Measurements from ENCODE around the gene SUN3. TPM values are rescaled to one million over a fixed set of nuclear protein-coding genes. Genes with fewer than 3 reads are reported as not detected.
A peak's percentile ranks its signal among the peaks of the same experiment; 100 is the strongest.

SUN3 gene
- total and polyA plus RNA-seq, 9 of the 15 experiments (the other 6 are each of a cell fraction or from before 2014, with no cell fraction given), result 0.04 to 0.06 TPM; not detected in 7

DNA sequence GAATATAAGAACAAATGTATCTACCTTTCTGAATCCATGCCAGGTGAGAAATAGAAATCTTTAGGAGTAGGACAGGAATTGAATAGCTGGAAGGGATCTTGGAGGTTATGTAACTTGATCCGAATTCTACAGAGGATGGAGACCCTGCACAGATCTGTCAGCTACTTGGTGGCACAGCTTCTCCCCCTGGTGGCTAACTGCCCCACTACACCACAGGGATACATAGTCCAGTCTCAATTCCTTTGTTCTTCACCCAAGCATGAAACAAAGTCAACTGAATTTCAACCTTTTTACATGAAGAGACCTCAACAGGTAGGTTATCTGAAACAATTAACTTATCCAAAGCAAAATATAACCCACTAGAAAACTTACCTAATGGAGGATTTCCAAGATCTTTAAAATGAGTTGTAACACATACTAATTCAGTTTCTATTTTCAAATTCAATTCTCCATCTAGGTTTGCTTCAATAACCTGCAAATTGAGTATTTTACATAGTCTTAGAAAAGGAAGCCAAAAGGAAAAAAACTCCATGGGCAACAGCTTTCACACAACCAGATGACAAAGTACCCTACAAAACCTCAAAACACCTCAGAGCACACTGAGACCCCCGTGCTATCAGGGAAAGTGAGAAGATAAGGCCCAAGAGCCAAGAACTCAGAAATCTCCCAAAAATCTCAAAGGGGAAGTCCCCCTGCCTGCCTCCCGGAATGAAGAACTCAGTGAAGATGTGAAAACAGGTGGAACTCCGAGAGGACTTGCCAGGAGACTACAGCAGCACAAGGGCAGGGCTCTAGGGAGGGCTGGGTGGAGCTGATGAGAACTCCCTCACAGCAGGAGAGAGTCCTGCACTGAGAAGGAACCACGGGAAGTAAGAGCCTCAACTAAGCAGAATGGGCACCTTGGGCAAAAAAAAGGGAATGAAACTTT, 59.8 kb downstream of the SUN3 start:
- no TSS peak for BruUV-seq (replicated peaks)
- intact Hi-C loops (cut with micrococcal nuclease), result no loop called here
- WGBS (ENCODE audit: insufficient coverage, low coverage, missing lambda C conversion rate), result 65% methylated on average over 5 of the region's 5 CpGs
- no peak overlapping the region for H2AFZ ChIP-seq (ENCODE audit: low read depth, low read length)
- FAIRE-seq, result peak; percentile 74
- H3K79me2 ChIP-seq (ENCODE audit: control insufficient read depth, insufficient read depth, low read length), result no peaks in the 10 kb centered on the region
- H3K4me3 ChIP-seq, result no peak overlapping the region
- H3K36me3 ChIP-seq (ENCODE audit: control insufficient read depth, insufficient read depth, low read length), result peaks cover 83% of the 10 kb centered on the region
- CTCF ChIA-PET (ENCODE audit: low intra/inter-chr PET ratio), result interaction anchor here (0.7 to 2.3 kb wide), 2 partner anchors 24 to 122 kb away, joined by 3 to 9 read pairs; no protein-coding TSS in a partner anchor
- H3K9me1 ChIP-seq (ENCODE audit: control insufficient read depth, insufficient read depth, low read length), result no peaks in the 10 kb centered on the region
- ATAC-seq, result peak; percentile 94
- no peaks in the 10 kb centered on the region for H3K9me3 ChIP-seq (replicated peaks; ENCODE audit: control insufficient read depth, insufficient read depth, low read depth, low read length)
- peak; percentile 55 to 65 (median 62) for DNase-seq (ENCODE audit: extremely low read depth in 1 of 4, low spot score in 3 of 4)
- no peak overlapping the region for H3K4me2 ChIP-seq (ENCODE audit: insufficient read depth, low read length)
- POLR2A ChIA-PET, result interaction anchor here (1.0 kb wide), 1 partner anchor 9 kb away, joined by 4 read pairs; no protein-coding TSS in a partner anchor
- H3K27me3 ChIP-seq (ENCODE audit: control insufficient read depth in 2 of 2, insufficient read depth in 2 of 2, low read length in 2 of 2), result no peaks in the 10 kb centered on the region
- no peak overlapping the region for H3K9ac ChIP-seq (ENCODE audit: insufficient read depth in 1 of 2, low read depth in 2 of 2, low read length in 2 of 2)
- H3K27ac ChIP-seq (ENCODE audit: extremely low read depth, low read depth, low read length), result no peak overlapping the region
- H4K20me1 ChIP-seq (replicated peaks; ENCODE audit: control insufficient read depth, insufficient read depth, low read length), result no peaks in the 10 kb centered on the region
- in situ Hi-C loops (cut with MboI), result no loop called here
- no peaks in the 10 kb centered on the region for H3K4me1 ChIP-seq (replicated peaks in 1 of 2; ENCODE audit: control insufficient read depth in 2 of 2, insufficient read depth in 2 of 2, low read length in 2 of 2)
- TF ChIP-seq POU5F1 (IDR thresholded peaks at IDR 0.05; ENCODE audit: borderline replicate concordance, low read depth, low read length, partially characterized antibody) (no peak), BHLHE40 (IDR thresholded peaks at IDR 0.05; ENCODE audit: low read length) (no peak), SMC3 (conservative IDR thresholded peaks at IDR 0.05; ENCODE audit: insufficient read depth, low read depth, low read length) (peak; percentile 40), NELFE (IDR thresholded peaks at IDR 0.05; ENCODE audit: insufficient read depth, insufficient read length) (no peak), LARP7 (IDR thresholded peaks at IDR 0.05) (no peak), CC2D1A (IDR thresholded peaks at IDR 0.05) (no peak), FUS (optimal IDR thresholded peaks at IDR 0.05; ENCODE audit: low read depth, low read length) (no peak)
- TF ChIP-seq, protein P1, sequence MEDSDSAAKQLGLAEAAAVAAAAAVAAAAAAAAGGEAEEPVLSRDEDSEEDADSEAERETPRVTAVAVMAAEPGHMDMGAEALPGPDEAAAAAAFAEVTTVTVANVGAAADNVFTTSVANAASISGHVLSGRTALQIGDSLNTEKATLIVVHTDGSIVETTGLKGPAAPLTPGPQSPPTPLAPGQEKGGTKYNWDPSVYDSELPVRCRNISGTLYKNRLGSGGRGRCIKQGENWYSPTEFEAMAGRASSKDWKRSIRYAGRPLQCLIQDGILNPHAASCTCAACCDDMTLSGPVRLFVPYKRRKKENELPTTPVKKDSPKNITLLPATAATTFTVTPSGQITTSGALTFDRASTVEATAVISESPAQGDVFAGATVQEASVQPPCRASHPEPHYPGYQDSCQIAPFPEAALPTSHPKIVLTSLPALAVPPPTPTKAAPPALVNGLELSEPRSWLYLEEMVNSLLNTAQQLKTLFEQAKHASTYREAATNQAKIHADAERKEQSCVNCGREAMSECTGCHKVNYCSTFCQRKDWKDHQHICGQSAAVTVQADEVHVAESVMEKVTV (CRISPR knock-in tag; IDR thresholded peaks at IDR 0.05), result no peak
- TF ChIP-seq, protein P2, sequence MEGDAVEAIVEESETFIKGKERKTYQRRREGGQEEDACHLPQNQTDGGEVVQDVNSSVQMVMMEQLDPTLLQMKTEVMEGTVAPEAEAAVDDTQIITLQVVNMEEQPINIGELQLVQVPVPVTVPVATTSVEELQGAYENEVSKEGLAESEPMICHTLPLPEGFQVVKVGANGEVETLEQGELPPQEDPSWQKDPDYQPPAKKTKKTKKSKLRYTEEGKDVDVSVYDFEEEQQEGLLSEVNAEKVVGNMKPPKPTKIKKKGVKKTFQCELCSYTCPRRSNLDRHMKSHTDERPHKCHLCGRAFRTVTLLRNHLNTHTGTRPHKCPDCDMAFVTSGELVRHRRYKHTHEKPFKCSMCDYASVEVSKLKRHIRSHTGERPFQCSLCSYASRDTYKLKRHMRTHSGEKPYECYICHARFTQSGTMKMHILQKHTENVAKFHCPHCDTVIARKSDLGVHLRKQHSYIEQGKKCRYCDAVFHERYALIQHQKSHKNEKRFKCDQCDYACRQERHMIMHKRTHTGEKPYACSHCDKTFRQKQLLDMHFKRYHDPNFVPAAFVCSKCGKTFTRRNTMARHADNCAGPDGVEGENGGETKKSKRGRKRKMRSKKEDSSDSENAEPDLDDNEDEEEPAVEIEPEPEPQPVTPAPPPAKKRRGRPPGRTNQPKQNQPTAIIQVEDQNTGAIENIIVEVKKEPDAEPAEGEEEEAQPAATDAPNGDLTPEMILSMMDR (IDR thresholded peaks at IDR 0.05 in 2 of 3, conservative IDR thresholded peaks at IDR 0.05 in 1 of 3; ENCODE audit: insufficient read depth in 2 of 3, low read depth in 1 of 3, low read length in 3 of 3), result peak; percentile 58 to 83 (median 66)
- TF ChIP-seq, protein P3, sequence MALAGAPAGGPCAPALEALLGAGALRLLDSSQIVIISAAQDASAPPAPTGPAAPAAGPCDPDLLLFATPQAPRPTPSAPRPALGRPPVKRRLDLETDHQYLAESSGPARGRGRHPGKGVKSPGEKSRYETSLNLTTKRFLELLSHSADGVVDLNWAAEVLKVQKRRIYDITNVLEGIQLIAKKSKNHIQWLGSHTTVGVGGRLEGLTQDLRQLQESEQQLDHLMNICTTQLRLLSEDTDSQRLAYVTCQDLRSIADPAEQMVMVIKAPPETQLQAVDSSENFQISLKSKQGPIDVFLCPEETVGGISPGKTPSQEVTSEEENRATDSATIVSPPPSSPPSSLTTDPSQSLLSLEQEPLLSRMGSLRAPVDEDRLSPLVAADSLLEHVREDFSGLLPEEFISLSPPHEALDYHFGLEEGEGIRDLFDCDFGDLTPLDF (CRISPR knock-in tag; IDR thresholded peaks at IDR 0.05), result no peak
- TF ChIP-seq, protein P4, sequence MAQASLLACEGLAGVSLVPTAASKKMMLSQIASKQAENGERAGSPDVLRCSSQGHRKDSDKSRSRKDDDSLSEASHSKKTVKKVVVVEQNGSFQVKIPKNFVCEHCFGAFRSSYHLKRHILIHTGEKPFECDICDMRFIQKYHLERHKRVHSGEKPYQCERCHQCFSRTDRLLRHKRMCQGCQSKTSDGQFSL (CRISPR knock-in tag; IDR thresholded peaks at IDR 0.05), result no peak
- TF ChIP-seq, protein P4 (tag; IDR thresholded peaks at IDR 0.05), result no peak
- TF ChIP-seq, protein P5, sequence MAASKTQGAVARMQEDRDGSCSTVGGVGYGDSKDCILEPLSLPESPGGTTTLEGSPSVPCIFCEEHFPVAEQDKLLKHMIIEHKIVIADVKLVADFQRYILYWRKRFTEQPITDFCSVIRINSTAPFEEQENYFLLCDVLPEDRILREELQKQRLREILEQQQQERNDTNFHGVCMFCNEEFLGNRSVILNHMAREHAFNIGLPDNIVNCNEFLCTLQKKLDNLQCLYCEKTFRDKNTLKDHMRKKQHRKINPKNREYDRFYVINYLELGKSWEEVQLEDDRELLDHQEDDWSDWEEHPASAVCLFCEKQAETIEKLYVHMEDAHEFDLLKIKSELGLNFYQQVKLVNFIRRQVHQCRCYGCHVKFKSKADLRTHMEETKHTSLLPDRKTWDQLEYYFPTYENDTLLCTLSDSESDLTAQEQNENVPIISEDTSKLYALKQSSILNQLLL (CRISPR knock-in tag; IDR thresholded peaks at IDR 0.05; ENCODE audit: borderline replicate concordance), result no peak
